Epithelial cell of proximal tubule (primary cell): ENCODE data around the gene MICU1. TPM values are rescaled to one million over a fixed set of nuclear protein-coding genes. Genes with fewer than 3 reads are reported as not detected.
"Not testable (repeated sequence)": the region's sequence is repeated elsewhere in the genome, so short reads cannot be mapped to it uniquely, and the experiment has no call there.

Experiments
- DNase-seq: peaks from one replicate; pipeline ENCODE4 v3.0.0-alpha.2; 2011; ENCODE audit warnings: low read depth
- H3K4me3 ChIP-seq: 2 replicates; pipeline ENCODE4 v1.5.1; 2011; ENCODE audit warnings: low read depth, mild to moderate bottlenecking, low read length
- CTCF ChIP-seq: conservative IDR thresholded peaks from 2 replicates; pipeline ENCODE4 v1.5.1; 2012; ENCODE audit warnings: low read depth, mild to moderate bottlenecking, low read length
- total RNA-seq: library from RNA; depleted of rRNA; stranded (reverse); fragments of >200 nt; gene quantifications from 2 replicates; pipeline ENCODE4 v1.2.3, GENCODE V29; 2015

MICU1 gene
- total RNA-seq, 1 donor from 2014 or later = 31.3 TPM

DNA sequence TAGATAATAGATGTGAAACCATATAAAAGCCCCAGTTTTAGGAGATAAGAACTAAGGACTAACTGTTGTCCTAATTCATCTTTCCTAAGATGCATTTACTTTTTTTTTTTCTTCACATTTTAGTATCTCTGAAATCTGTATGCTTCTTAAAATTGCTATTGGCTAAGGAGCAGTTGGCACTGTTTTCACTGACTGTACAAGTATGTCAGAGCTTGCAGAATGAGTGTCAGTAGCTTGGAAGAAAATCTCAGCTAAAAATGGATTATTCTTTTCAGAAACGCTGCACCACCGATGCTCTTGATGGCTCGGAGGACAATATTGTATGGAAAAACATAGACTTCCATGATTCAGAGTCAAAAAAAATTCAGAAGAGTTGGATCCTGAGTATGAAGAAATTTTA, 180.0 kb downstream of the MICU1 start:
- no peak for TF ChIP-seq CTCF
- H3K4me3 ChIP-seq = no peak overlapping the region

GRCh38 chr10:72442969-72443368, 182.9 kb downstream of the MICU1 start:
- DNase-seq, H3K4me3 ChIP-seq: not testable (repeated sequence)

More for the DNA sequence above, 180.0 kb downstream of the MICU1 start:
- no peak for DNase-seq

GRCh38 chr10:72435570-72435969, 190.3 kb downstream of the MICU1 start:
- no peak for DNase-seq
- no peak for TF ChIP-seq CTCF
- no peak overlapping the region for H3K4me3 ChIP-seq

DNA sequence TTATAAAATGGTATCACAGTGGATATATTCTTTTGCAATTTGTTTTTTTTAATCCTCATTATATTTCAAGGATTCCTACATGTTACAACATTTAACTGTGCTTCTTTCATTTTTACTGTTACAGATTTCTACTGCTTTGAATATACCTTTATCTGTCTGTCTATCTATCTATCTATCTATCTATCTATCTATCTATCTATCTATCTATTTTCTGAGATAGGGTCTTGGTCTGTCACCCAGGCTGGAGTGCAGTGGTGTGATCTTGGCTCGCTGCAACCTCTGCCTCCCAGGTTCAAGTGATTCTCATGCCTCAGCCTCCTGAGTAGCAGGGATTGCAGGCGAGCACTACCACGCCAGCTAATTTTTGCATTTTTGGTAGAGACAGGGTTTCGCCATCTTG, 194.9 kb downstream of the MICU1 start:
- H3K4me3 ChIP-seq, DNase-seq: not testable (repeated sequence)

DNA sequence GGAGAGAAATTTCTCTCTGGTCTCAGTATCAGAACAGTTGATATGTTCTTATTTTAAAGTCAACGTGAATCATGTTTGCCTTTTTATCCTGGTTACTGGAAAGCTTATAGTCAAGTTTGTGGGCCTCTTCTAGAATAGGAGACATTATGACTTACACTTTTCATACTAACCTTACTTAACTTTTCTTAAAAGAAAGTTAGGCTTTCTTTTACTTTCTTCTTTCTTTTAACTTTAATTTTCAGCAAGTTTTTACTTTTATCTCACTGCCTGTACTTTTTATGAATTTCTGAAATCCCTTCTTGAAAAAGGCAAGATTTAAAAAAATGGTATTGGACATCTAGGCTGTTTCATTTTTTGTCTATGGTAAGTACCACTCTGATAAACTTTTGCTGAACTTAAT, 195.9 kb downstream of the MICU1 start:
- no peak for TF ChIP-seq CTCF
- no peak for DNase-seq
- H3K4me3 ChIP-seq = no peak overlapping the region

DNA sequence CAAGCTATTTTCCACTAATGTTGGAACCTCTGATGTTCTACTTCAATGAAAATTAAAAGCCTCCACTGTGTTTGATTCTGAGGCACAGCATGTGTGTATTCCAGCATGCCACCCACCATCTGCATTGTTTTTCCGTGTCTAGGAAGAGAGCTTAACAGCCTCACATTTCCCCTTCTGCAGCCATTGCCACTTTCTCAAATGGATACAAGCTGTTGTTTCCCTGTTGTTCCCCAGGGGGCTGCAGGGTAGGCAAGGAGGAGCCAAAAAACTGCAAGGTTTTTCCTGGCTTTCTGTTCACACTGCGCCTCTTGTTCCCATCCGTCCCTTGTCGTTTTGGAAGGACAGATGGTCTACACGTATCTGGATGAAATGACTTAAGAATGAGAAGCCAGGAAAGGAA, 198.9 kb downstream of the MICU1 start:
- no peak overlapping the region for H3K4me3 ChIP-seq
- no peak for TF ChIP-seq CTCF
- DNase-seq = no peak

DNA sequence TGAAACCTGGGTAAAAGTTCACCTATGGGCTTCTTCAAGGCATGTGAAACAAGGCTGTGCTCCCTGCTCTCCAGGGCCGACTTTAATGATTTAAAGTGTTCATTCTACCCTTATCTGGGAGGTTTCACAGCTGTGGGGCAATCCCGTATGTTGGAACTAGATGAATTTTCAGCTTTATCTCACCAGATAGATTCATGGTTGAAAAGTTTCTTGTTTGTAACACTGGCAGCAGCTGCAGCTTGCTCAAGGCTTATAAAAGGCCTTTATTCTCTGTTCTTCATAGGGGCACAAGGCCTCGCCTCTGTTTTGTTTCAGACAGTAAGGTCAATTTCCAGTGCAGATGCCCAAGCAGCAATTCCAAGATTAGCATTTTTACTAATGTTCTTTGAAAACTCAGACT, 200.7 kb downstream of the MICU1 start:
- DNase-seq = no peak
- no peak for TF ChIP-seq CTCF
- no peak overlapping the region for H3K4me3 ChIP-seq

DNA sequence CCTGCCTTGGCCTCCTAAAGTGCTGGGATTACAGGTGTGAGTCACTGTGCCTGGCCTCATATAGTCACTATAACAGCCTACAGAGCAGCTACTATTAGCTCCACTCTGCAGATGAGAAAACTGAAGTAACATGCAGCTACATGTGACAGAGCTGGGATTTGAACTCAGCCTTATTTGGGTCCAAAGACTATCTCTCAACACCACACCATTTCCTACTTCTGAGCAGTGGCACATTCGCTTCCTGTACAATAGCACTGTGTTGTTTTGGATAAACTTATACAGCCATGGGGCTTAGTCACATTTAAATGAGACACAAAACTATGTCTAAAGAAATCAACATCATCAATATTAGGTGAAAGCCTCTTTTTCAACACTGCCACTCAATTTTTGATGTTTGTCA, 201.3 kb downstream of the MICU1 start:
- no peak overlapping the region for H3K4me3 ChIP-seq
- no peak for TF ChIP-seq CTCF
- no peak for DNase-seq
